ES-I3 (cell line): ENCODE measurements around the gene SYT5.
"Not testable (repeated sequence)": the region's sequence is repeated elsewhere in the genome, so short reads cannot be mapped to it uniquely, and the experiment has no call there.

ENCODE experiments used
- H3K36me3 ChIP-seq: 2 replicates; pipeline ENCODE4 v1.6.1; 2013; ENCODE audit warnings: mild to moderate bottlenecking, low read length, control low read depth, moderate library complexity; ENCODE audit not compliant: insufficient read depth
- H3K4me1 ChIP-seq: 2 replicates; pipeline ENCODE4 v1.6.1; 2013; ENCODE audit warnings: mild to moderate bottlenecking, control low read depth, low read length; ENCODE audit not compliant: insufficient read depth
- H3K9ac ChIP-seq: 2 replicates; pipeline ENCODE4 v1.6.1; 2013; ENCODE audit warnings: low read depth, mild to moderate bottlenecking, low read length, moderate library complexity
- H3K9me3 ChIP-seq: 2 replicates; pipeline ENCODE4 v1.6.1; 2013; ENCODE audit warnings: mild to moderate bottlenecking, low read length, moderate library complexity; ENCODE audit not compliant: control insufficient read depth, insufficient read depth

Gene SYT5

GRCh38 chr19:55166530-55167268 is 13.4 kb downstream of the SYT5 start, which contains the start of gene DNAAF3:
Gene DNAAF3 (minus strand): TSS chr19:55166613. CDS start chr19:55166413, 200 bp downstream.
- H3K4me1 ChIP-seq: no peaks in the 10 kb centered on the region
- no peaks in the 10 kb centered on the region for H3K9me3 ChIP-seq
- peak within 1 kb of the TSS; percentile 55 for H3K9ac ChIP-seq

GRCh38 chr19:55165952-55166529 is 14.0 kb downstream of the SYT5 start:
- no peaks in the 10 kb centered on the region for H3K9me3 ChIP-seq
- H3K9ac ChIP-seq: peak overlapping the region; percentile 40; the same call in 1 of the 2 replicates
- H3K4me1 ChIP-seq: no peaks in the 10 kb centered on the region
- no peaks in the 10 kb centered on the region for H3K36me3 ChIP-seq

More at GRCh38 chr19:55166530-55167268, 13.4 kb downstream of the SYT5 start, which contains the start of gene DNAAF3:
- H3K36me3 ChIP-seq: no peaks in the 10 kb centered on the region

DNA sequence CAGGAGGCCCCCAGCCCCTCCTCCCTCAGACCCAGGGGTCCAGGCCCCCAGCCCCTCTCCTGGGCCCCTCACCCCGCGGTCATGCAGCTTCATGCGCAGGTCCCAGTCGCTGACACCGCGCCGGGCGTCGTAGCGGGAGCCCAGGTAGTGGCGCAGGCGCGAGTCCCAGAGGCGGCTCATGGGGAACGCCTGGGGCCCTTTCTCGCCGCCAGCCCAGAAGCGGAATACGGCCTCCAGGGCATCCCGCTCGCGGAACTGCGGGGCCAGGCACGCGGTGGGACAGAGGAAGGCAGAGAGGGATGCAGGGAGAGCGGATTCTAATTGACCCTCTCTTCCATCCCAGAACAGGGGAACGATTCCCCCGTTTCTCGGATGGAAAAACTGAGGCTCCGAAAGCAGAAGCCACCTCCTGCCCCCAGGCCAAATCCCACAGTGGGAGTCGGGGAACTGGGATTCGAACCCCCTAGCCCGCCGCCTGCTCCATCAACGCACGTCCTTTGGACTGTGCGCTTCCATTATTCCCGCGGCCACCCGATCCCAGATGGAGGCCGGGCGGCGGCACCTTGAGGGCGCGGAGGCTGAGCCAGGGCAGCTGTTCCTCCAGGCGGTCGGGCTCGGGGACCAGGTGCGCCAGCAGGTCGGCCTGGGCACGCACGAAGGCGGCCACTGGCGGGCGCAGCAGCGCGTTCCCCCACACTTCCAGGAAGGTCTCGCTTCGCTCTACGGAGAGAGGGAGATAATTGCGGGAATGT is 18.3 kb downstream of the SYT5 start:
- H3K36me3 ChIP-seq: no peaks in the 10 kb centered on the region
- H3K9me3 ChIP-seq: no peaks in the 10 kb centered on the region
- H3K4me1 ChIP-seq: peaks cover 17% of the 10 kb centered on the region; the same call in 1 of the 2 replicates
- H3K9ac ChIP-seq: peak overlapping the region; percentile 61; the same call in 1 of the 2 replicates

- H3K4me1 ChIP-seq: peaks cover 17% of the 10 kb centered on the region; the same call in 1 of the 2 replicates
- H3K36me3 ChIP-seq: no peaks in the 10 kb centered on the region
- no peaks in the 10 kb centered on the region; the same call in 1 of the 2 replicates for H3K9me3 ChIP-seq
- peak overlapping the region; percentile 61 for H3K9ac ChIP-seq
Observed at GRCh38 chr19:55160986-55161365, 19.1 kb downstream of the SYT5 start.

DNA sequence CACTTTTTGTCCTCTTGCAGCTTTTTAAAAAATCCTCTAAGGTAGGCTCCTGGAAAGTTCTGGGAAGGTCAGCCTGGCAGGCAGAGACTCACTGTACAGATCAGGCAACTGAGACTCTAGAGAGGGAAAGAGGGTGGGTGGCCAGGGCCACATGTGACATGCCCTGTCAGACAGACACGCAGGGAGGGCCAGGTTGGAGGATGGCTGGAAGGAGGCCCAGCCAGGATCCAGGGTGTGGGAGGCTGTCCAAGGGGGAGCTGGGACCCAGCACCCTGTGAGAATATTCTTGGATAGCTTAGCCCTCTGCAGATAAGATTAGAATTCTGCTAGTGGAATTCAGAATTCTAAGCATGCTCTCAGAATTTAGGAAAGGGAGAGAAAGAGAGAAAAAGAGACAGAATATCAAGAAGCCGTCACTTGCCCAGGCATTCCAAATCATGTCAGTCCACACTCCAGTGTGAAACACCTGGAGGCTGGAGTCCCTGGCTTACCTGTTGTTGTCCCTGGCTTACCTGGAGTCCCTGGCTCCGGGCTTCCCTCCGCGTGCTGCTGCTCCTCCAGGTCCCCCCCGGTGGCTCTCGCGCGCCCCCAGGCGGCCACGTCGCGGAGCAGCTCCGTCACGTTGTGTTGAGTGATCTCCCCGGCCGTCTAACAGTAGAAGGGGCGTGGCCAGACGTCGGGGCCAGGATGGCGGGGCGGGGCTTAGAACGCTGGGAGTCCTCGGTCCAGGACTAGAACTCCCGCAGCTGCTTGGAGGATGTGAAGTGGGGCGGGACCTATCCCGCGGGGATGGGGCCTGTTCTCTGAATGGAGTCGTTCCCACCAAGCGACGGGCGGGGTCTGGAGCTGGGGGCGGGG is 19.7 kb downstream of the SYT5 start:
- H3K9me3 ChIP-seq: no peaks in the 10 kb centered on the region; the same call in 1 of the 2 replicates
- H3K4me1 ChIP-seq: peaks cover 17% of the 10 kb centered on the region; the same call in 1 of the 2 replicates
- H3K9ac ChIP-seq: no peak overlapping the region; the same call in 1 of the 2 replicates
- no peaks in the 10 kb centered on the region for H3K36me3 ChIP-seq

GRCh38 chr19:55158848-55159749 is 21.0 kb downstream of the SYT5 start:
- Histone ChIP-seq H3K9ac (peak overlapping the region; percentile 24; the same call in 1 of the 2 replicates), H3K36me3 (no peaks in the 10 kb centered on the region), H3K4me1 (peaks cover 17% of the 10 kb centered on the region; the same call in 1 of the 2 replicates), H3K9me3 (no peaks in the 10 kb centered on the region; the same call in 1 of the 2 replicates)

DNA sequence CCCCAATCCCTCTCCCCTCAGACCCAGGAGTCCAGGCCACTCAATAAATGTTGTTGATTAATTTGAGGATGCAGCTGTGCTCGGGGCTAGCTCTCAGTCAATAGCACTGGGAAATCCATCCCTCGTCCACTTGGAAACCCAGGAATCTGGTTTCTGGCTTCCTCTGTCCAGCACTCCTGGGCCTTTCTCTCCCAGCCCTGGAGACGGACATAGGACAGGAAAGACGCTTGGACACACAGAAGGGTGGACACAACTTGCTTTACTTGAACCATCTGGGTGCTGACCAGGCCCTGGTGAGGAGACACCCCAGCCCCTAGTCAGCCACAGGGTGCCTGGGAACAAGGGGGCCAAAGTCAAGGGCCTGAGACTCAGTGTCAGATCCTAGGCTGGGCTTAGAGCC is 21.7 kb downstream of the SYT5 start:
- H3K36me3 ChIP-seq: no peaks in the 10 kb centered on the region
- no peak overlapping the region for H3K9ac ChIP-seq

DNA sequence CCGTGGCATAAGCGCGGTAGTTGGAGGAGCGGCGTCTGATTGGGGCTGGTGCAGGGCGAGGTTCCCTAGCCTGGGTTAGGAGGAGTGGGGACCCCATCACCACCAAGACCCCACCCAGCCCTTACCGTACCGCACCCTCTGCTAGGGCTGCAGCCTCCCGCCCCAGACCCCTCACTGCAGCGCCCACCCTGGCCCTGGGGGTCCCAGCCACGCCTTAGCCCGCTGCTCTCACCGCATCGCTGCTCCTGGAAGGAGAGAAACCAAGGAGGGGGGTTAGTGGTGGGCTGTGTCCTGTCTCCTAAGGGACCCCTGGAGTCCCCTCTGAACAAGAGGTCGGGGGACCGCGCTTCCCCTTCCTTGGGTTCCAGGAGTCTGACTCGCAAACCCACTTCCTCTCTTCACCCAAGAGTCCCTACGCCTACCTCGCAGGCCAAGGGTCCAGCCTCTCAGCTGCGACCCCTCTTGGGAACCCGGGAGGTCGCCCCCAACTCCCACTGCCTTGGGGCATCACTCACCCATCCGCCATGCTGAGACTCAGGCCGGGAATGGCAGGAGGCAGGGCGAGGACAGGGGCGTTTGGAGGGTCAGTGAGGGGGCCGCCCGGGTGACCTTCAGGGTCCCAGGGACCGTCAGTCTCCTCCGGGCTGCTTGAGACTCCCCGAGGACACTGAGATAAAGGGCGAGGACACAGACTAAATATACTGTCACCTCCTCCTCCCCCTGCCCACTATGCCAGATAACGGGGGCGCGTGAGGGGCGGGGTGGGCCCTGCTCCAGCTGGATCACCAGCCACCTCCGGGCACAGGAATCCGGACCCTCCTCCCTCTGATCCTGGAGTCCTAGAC is 22.8 kb downstream of the SYT5 start, which contains the start of gene TNNI3:
TNNI3 (minus strand) TSS at position 669 of the 845 bp plus-strand sequence; CDS start at position 526, 143 bp downstream.
- Histone ChIP-seq H3K36me3 (no peaks in the 10 kb centered on the region), H3K9me3 (no peaks in the 10 kb centered on the region; the same call in 1 of the 2 replicates), H3K9ac (peak within 1 kb of the TSS; percentile 75; the same call in 1 of the 2 replicates), H3K4me1 (peaks cover 17% of the 10 kb centered on the region; the same call in 1 of the 2 replicates)

More for the DNA sequence above, 21.7 kb downstream of the SYT5 start:
- peaks cover 17% of the 10 kb centered on the region; the same call in 1 of the 2 replicates for H3K4me1 ChIP-seq
- H3K9me3 ChIP-seq: no peaks in the 10 kb centered on the region; the same call in 1 of the 2 replicates

- Histone ChIP-seq H3K36me3 (peaks cover 3% of the 10 kb centered on the region; the same call in 1 of the 2 replicates), H3K9me3 (no peaks in the 10 kb centered on the region; the same call in 1 of the 2 replicates), H3K9ac (peak overlapping the region; percentile 75), H3K4me1 (peaks cover 20% of the 10 kb centered on the region; the same call in 1 of the 2 replicates)
Observed at GRCh38 chr19:55156202-55157063, 23.7 kb downstream of the SYT5 start.

GRCh38 chr19:55155784-55156183 is 24.3 kb downstream of the SYT5 start:
- not testable (repeated sequence) for H3K36me3 ChIP-seq, H3K9me3 ChIP-seq
- Histone ChIP-seq H3K4me1 (peaks cover 21% of the 10 kb centered on the region; the same call in 1 of the 2 replicates), H3K9ac (peak overlapping the region; percentile 75)

DNA sequence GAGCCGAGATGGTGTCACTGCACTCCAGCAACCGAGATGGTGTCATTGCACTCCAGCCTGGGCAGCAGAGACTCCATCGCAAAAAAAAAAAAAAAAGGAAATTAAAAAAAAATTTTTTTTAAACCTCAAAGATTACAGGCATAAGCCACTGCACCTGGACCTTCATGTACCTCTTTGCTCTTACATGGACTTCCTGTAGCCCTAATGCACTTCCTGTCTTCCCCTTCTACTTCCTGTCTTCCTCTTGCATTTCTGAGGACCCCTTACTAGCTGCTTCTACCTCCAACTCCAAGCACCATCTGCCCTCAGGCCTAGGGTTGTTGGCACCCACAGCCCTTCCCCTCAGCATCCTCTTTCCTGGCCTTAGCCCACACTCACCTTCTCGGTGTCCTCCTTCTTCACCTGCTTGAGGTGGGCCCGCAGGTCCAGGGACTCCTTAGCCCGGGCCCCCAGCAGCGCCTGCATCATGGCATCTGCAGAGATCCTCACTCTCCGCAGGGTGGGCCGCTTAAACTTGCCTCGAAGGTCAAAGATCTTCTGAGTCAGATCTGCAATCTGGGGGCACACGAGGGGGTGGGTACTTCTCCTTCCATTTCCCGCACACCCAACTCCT is 26.3 kb downstream of the SYT5 start:
- Histone ChIP-seq H3K9me3 (no peaks in the 10 kb centered on the region; the same call in 1 of the 2 replicates), H3K36me3 (peaks cover 4% of the 10 kb centered on the region; the same call in 1 of the 2 replicates), H3K4me1 (peaks cover 17% of the 10 kb centered on the region), H3K9ac (no peak overlapping the region)
